IMR-90 (cell line): Measurements from ENCODE around the gene TMC4. TPM values are rescaled to one million over a fixed set of nuclear protein-coding genes. Genes with fewer than 3 reads are reported as not detected.
"Not testable (repeated sequence)": the region's sequence is repeated elsewhere in the genome, so short reads cannot be mapped to it uniquely, and the experiment has no call there.

ENCODE experiments used
- ATAC-seq: fragments of 200-7000 bp; cut with Tn5 transposase; 2 replicates; pipeline ENCODE4 v1.9.1; 2020; ENCODE audit warnings: low read depth, mild to moderate bottlenecking, moderate library complexity
- BruUV-seq: library from RNA; stranded (reverse); fragments of 400-500 nt; replicated peaks from 2 replicates; lab custom pipeline; 2021; lab: Mats Ljungman, UMichigan
- CTCF ChIA-PET: fragments of 300-600 bp; formaldehyde crosslinking; extraction: SDS; loops from one replicate; lab custom pipeline; 2021; ENCODE audit warnings: antibody characterized with exemption; lab: Yijun Ruan, JAX
- POLR2A ChIA-PET: fragments of 300-600 bp; sonication (Branson Sonifier 250); formaldehyde crosslinking; loops from one replicate; lab custom pipeline; 2022; ENCODE audit warnings: antibody characterized with exemption; ENCODE audit not compliant: unreplicated experiment; lab: Charles Lee
- DNase-seq: peaks from one replicate; pipeline ENCODE4 v3.0.0; 2013
- H2AFZ ChIP-seq: replicated peaks from 2 replicates; pipeline ENCODE3; 2013; ENCODE audit warnings: low read length, mild to moderate bottlenecking; ENCODE audit not compliant: poor library complexity
- H2AK5ac ChIP-seq: 2 replicates; pipeline ENCODE4 v1.6.1; 2013; ENCODE audit warnings: low read depth, low read length, inconsistent platforms
- H2AK9ac ChIP-seq: replicated peaks from 2 replicates; pipeline ENCODE3; 2013; ENCODE audit warnings: mild to moderate bottlenecking, low read depth, low read length, moderate library complexity; ENCODE audit not compliant: poor library complexity
- H2BK120ac ChIP-seq: 2 replicates; pipeline ENCODE4 v1.6.1; 2013; ENCODE audit warnings: low read depth, low read length, inconsistent platforms
- H2BK15ac ChIP-seq: 3 replicates; pipeline ENCODE4 v1.6.1; 2013; ENCODE audit warnings: low read depth, low read length, inconsistent platforms
- H2BK20ac ChIP-seq: 2 replicates; pipeline ENCODE4 v1.6.1; 2013; ENCODE audit warnings: low read depth, mild to moderate bottlenecking, inconsistent platforms, low read length, moderate library complexity
- H2BK5ac ChIP-seq: 2 replicates; pipeline ENCODE4 v1.6.1; 2013; ENCODE audit warnings: mild to moderate bottlenecking, low read depth, low read length, inconsistent platforms; ENCODE audit not compliant: poor library complexity, severe bottlenecking
- H3K14ac ChIP-seq: replicated peaks from 2 replicates; pipeline ENCODE4 v1.6.1; 2013; ENCODE audit warnings: low read depth, low read length, inconsistent platforms
- H3K18ac ChIP-seq: 2 replicates; pipeline ENCODE4 v1.6.1; 2013; ENCODE audit warnings: low read depth, low read length, control low read depth
- H3K23ac ChIP-seq: 2 replicates; pipeline ENCODE4 v1.6.1; 2013; ENCODE audit warnings: low read depth, low read length, inconsistent platforms
- H3K27ac ChIP-seq: 2 replicates; pipeline ENCODE4 v1.5.1; 2013; ENCODE audit warnings: mild to moderate bottlenecking, control low read depth, low read length; ENCODE audit not compliant: insufficient read depth
- H3K27me3 ChIP-seq: 2 replicates; pipeline ENCODE4 v1.6.1; 2013; ENCODE audit warnings: low read length; ENCODE audit not compliant: control insufficient read depth, insufficient read depth
- H3K36me3 ChIP-seq: 2 replicates; pipeline ENCODE4 v1.6.1; 2013; ENCODE audit warnings: low read length, mixed read lengths; ENCODE audit not compliant: control insufficient read depth, insufficient read depth
- H3K4ac ChIP-seq: 2 replicates; pipeline ENCODE4 v1.6.1; 2013; ENCODE audit warnings: low read depth, low read length, inconsistent platforms
- H3K4me1 ChIP-seq: 2 replicates; pipeline ENCODE4 v1.6.1; 2013; ENCODE audit warnings: low read length, mixed read lengths; ENCODE audit not compliant: control insufficient read depth, insufficient read depth
- H3K4me2 ChIP-seq: 2 replicates; pipeline ENCODE4 v1.6.1; 2013; ENCODE audit warnings: low read depth, mild to moderate bottlenecking, control low read depth, low read length, moderate library complexity
- H3K4me3 ChIP-seq: 2 replicates; pipeline ENCODE4 v1.5.1; 2013; ENCODE audit warnings: low read depth, mild to moderate bottlenecking, control low read depth, low read length, moderate library complexity; ENCODE audit not compliant: insufficient read depth
- H3K56ac ChIP-seq: 2 replicates; pipeline ENCODE4 v1.6.1; 2013; ENCODE audit warnings: low read length, inconsistent platforms; ENCODE audit not compliant: insufficient read depth; ENCODE audit errors: extremely low read depth
- H3K79me1 ChIP-seq, 2 experiments: 2 replicates each; pipeline ENCODE4 v1.6.1; 2013; ENCODE audit warnings: low read length in 2 of 2, inconsistent platforms in 1 of 2, low read depth in 1 of 2
- H3K9ac ChIP-seq: 2 replicates; pipeline ENCODE4 v1.6.1; 2013; ENCODE audit warnings: low read depth, low read length, control low read depth
- H3K9me1 ChIP-seq: 2 replicates; pipeline ENCODE4 v1.6.1; 2013; ENCODE audit warnings: low read length, inconsistent platforms; ENCODE audit not compliant: insufficient read depth
- H3K9me3 ChIP-seq: 2 replicates; pipeline ENCODE4 v1.6.1; 2013; ENCODE audit warnings: low read length; ENCODE audit not compliant: control insufficient read depth, insufficient read depth
- H4K20me1 ChIP-seq: 2 replicates; pipeline ENCODE4 v1.6.1; 2013; ENCODE audit warnings: low read length, inconsistent platforms; ENCODE audit not compliant: insufficient read depth
- H4K5ac ChIP-seq: 2 replicates; pipeline ENCODE4 v1.6.1; 2013; ENCODE audit warnings: mild to moderate bottlenecking, low read depth, low read length, control low read depth
- H4K8ac ChIP-seq, 2 experiments: 2 replicates each; pipeline ENCODE4 v1.6.1; 2013; ENCODE audit warnings: low read depth in 2 of 2, low read length in 2 of 2, control low read depth in 1 of 2, inconsistent platforms in 1 of 2
- H4K91ac ChIP-seq: 2 replicates; pipeline ENCODE4 v1.6.1; 2013; ENCODE audit warnings: low read depth, low read length, inconsistent platforms; ENCODE audit not compliant: insufficient read depth
- WGBS, 2 experiments: methylation state at CpG; one replicate each; pipeline versions ENCODE4 v1.1.5 to v1.1.7; 2013; ENCODE audit warnings: missing lambda C conversion rate in 2 of 2; ENCODE audit not compliant: insufficient read length in 1 of 2; ENCODE audit errors: extremely low coverage in 2 of 2; 5-methylcytosine and 5-hydroxymethylcytosine counted together
- dilution Hi-C: fragments of 300-500 bp; cut with HindIII; formaldehyde crosslinking; loops from one replicate; pipeline ENCODE4 v1.14.3; 2018; ENCODE audit warnings: low sequenced_read_pairs; ENCODE audit not compliant: unreplicated experiment
- in situ Hi-C: fragments of 300-500 bp; cut with MboI; formaldehyde crosslinking; loops from 3 replicates; pipeline ENCODE4 v1.14.3; 2019; ENCODE audit warnings: low sequenced_read_pairs, inconsistent platforms, mixed read lengths
- intact Hi-C: fragments of 100-400 bp; cut with micrococcal nuclease; formaldehyde crosslinking; loops from 2 replicates; pipeline ENCODE4 v1.10.0; 2022
- polyA plus RNA-seq, 3 experiments: library from polyadenylated mRNA; depleted of rRNA; stranded (reverse); fragments of >200 nt; gene quantifications; 2 replicates each; pipeline ENCODE4 v1.2.3, GENCODE V29; 2012; ENCODE audit warnings: low replicate concordance in 1 of 3
- total RNA-seq: library from RNA; depleted of rRNA; stranded (reverse); fragments of >200 nt; gene quantifications from 2 replicates; pipeline ENCODE4 v1.2.3, GENCODE V29; 2012

The TMC4 gene
- total and polyA plus RNA-seq, 2 of the 4 experiments (the other 2 are of a cell fraction), result 0.72 to 1.1 TPM

DNA sequence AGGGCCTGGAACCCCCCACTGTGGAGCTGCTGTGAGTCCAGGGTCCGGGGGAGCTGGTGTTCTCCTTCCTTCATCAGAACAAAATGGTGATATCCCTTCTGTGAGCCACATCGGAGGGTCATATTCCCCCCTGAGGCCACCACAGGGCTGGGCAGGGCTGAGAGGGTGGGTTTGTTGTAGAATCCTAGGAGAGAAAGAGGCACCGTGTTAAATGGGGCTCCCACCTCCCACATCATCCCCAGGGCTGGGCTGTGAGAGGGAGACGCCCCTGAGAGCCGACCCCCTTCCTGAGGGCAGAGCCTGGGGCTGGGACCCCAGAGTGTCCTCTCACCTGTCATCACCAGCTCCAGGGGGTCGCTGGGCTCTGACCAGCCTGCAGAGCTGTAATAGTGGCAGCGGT is 49.0 kb upstream of the TMC4 start:
- H3K23ac ChIP-seq, H2BK5ac ChIP-seq, DNase-seq, H4K8ac ChIP-seq, H2AK5ac ChIP-seq, H2BK20ac ChIP-seq, BruUV-seq, in situ Hi-C loops, H2AK9ac ChIP-seq, H3K4me1 ChIP-seq, dilution Hi-C loops, H3K27ac ChIP-seq, H4K91ac ChIP-seq, POLR2A ChIA-PET, H3K9ac ChIP-seq, H2BK15ac ChIP-seq, H3K18ac ChIP-seq, H3K79me1 ChIP-seq, CTCF ChIA-PET, H3K4ac ChIP-seq, H3K56ac ChIP-seq, H3K9me1 ChIP-seq, H3K4me3 ChIP-seq, intact Hi-C loops, H3K36me3 ChIP-seq, H3K9me3 ChIP-seq, H2BK120ac ChIP-seq, H4K5ac ChIP-seq, H3K4me2 ChIP-seq, H3K27me3 ChIP-seq, H2AFZ ChIP-seq, H3K14ac ChIP-seq, ATAC-seq, H4K20me1 ChIP-seq: not testable (repeated sequence)
- no CpG with 5 or more reads among the region's 7 CpGs for WGBS, 2 experiments

- BruUV-seq, H3K4me3 ChIP-seq, H3K9me1 ChIP-seq, H3K4me2 ChIP-seq, H3K9ac ChIP-seq, H3K56ac ChIP-seq, dilution Hi-C loops, H4K8ac ChIP-seq, H3K79me1 ChIP-seq, H3K27ac ChIP-seq, H3K4me1 ChIP-seq, H2BK20ac ChIP-seq, H3K4ac ChIP-seq, H3K36me3 ChIP-seq, H3K27me3 ChIP-seq, H4K20me1 ChIP-seq, H3K18ac ChIP-seq, H2BK5ac ChIP-seq, CTCF ChIA-PET, in situ Hi-C loops, H2AFZ ChIP-seq, H2AK5ac ChIP-seq, intact Hi-C loops, H3K23ac ChIP-seq, H3K9me3 ChIP-seq, ATAC-seq, H3K14ac ChIP-seq, H2BK120ac ChIP-seq, H4K91ac ChIP-seq, POLR2A ChIA-PET, H4K5ac ChIP-seq, DNase-seq, H2AK9ac ChIP-seq, H2BK15ac ChIP-seq: not testable (repeated sequence)
- no CpG with 5 or more reads among the region's 5 CpGs for WGBS, 2 experiments
Measured at GRCh38 chr19:54219702-54220101, 46.7 kb upstream of the TMC4 start.
